Breast epithelium (tissue), 3 donors: ENCODE data around the gene VDAC1.

ENCODE experiments used
- CTCF ChIP-seq, 3 donors: fragments of 450-650 bp; IDR thresholded peaks; one replicate each; pipeline ENCODE4 v1.5.1; 2016 to 2017; ENCODE audit warnings: antibody characterized with exemption in 3 of 3, mild to moderate bottlenecking in 3 of 3, moderate library complexity in 3 of 3
- POLR2A ChIP-seq: fragments of 450-650 bp; IDR thresholded peaks from one replicate; pipeline ENCODE4 v1.6.1; 2016; ENCODE audit warnings: antibody characterized with exemption, mild to moderate bottlenecking, moderate library complexity
- POLR2AphosphoS5 ChIP-seq, 3 donors: sonication (generic); formaldehyde crosslinking; IDR thresholded peaks; one replicate each; pipeline ENCODE4 v1.6.1; 2017; ENCODE audit warnings: antibody characterized with exemption in 3 of 3

GRCh38 chr5:134020188-134020587 lies 15.4 kb upstream of the VDAC1 start:
- TF ChIP-seq CTCF (IDR thresholded peaks at IDR 0.05) (no peak), POLR2AphosphoS5 (IDR thresholded peaks at IDR 0.05) (no peak), POLR2A (no peak)
